ENCODE data around the gene UBA3. TPM values are rescaled to one million over a fixed set of nuclear protein-coding genes. Genes with fewer than 3 reads are reported as not detected.

Gene UBA3
- total RNA-seq, 2 donors from 2014 or later = 74.6 to 76.6 TPM

GRCh38 chr3:69113536-69113935 is 33.4 kb upstream of the UBA3 start:
- no peak for TF ChIP-seq CTCF (conservative IDR thresholded peaks at IDR 0.05)
- H3K4me1 Mint-ChIP-seq = peaks cover 4% of the 10 kb centered on the region
- H3K27me3 Mint-ChIP-seq (ENCODE audit: insufficient read depth) = no peaks in the 10 kb centered on the region

GRCh38 chr3:69110941-69111546 is 30.9 kb upstream of the UBA3 start:
- TF ChIP-seq CTCF (conservative IDR thresholded peaks at IDR 0.05) = no peak
- H3K4me1 Mint-ChIP-seq = peaks cover 4% of the 10 kb centered on the region
- no peak for DNase-seq
- H3K36me3 Mint-ChIP-seq (ENCODE audit: low read depth) = no peaks in the 10 kb centered on the region
- no peaks in the 10 kb centered on the region for H3K36me3 ChIP-seq (ENCODE audit: control insufficient read depth, insufficient read depth, low read length)
- H3K4me3 ChIP-seq (ENCODE audit: low read length) = no peak overlapping the region
- no peak overlapping the region for H3K4me3 Mint-ChIP-seq
- no peaks in the 10 kb centered on the region for H3K27me3 Mint-ChIP-seq (ENCODE audit: insufficient read depth)
- WGBS, 2 experiments (ENCODE audit: insufficient coverage in 1 of 2, insufficient read length in 1 of 2) = 76 to 88% methylated on average over 1 of the region's 1 CpG
- H3K9me3 Mint-ChIP-seq = no peaks in the 10 kb centered on the region
- no peak overlapping the region for H3K27ac ChIP-seq (ENCODE audit: low read depth, low read length)
- no peak overlapping the region for H3K9ac ChIP-seq (ENCODE audit: extremely low read depth, low read length, poor library complexity, severe bottlenecking)
- H3K27me3 ChIP-seq (ENCODE audit: control insufficient read depth, insufficient read depth, low read length, poor library complexity, severe bottlenecking) = no peaks in the 10 kb centered on the region
- H3K9me3 ChIP-seq (ENCODE audit: control insufficient read depth, low read length) = no peaks in the 10 kb centered on the region
- no peaks in the 10 kb centered on the region for H3K4me1 ChIP-seq (ENCODE audit: control insufficient read depth, insufficient read depth, low read length)
- no peak overlapping the region for H3K27ac Mint-ChIP-seq

More at GRCh38 chr3:69113536-69113935, 33.4 kb upstream of the UBA3 start:
- H3K9me3 ChIP-seq (ENCODE audit: control insufficient read depth, low read length) = no peaks in the 10 kb centered on the region
- no peaks in the 10 kb centered on the region for H3K36me3 ChIP-seq (ENCODE audit: control insufficient read depth, insufficient read depth, low read length)
- no peaks in the 10 kb centered on the region for H3K36me3 Mint-ChIP-seq (ENCODE audit: low read depth)
- 93 to 100% methylated on average over 2 of the region's 3 CpGs for WGBS, 2 experiments (ENCODE audit: insufficient coverage in 1 of 2, insufficient read length in 1 of 2)
- no peak overlapping the region for H3K9ac ChIP-seq (ENCODE audit: extremely low read depth, low read length, poor library complexity, severe bottlenecking)
- no peaks in the 10 kb centered on the region for H3K4me1 ChIP-seq (ENCODE audit: control insufficient read depth, insufficient read depth, low read length)
- no peak for DNase-seq
- H3K9me3 Mint-ChIP-seq = no peaks in the 10 kb centered on the region
- no peak overlapping the region for H3K4me3 ChIP-seq (ENCODE audit: low read length)
- no peak overlapping the region for H3K4me3 Mint-ChIP-seq
- H3K27ac ChIP-seq (ENCODE audit: low read depth, low read length) = no peak overlapping the region
- H3K27ac Mint-ChIP-seq = no peak overlapping the region
- H3K27me3 ChIP-seq (ENCODE audit: control insufficient read depth, insufficient read depth, low read length, poor library complexity, severe bottlenecking) = no peaks in the 10 kb centered on the region

GRCh38 chr3:69108811-69109210 is 28.6 kb upstream of the UBA3 start:
- no peak overlapping the region for H3K4me3 ChIP-seq (ENCODE audit: low read length)
- TF ChIP-seq CTCF (conservative IDR thresholded peaks at IDR 0.05) = no peak
- no peaks in the 10 kb centered on the region for H3K27me3 Mint-ChIP-seq (ENCODE audit: insufficient read depth)

More at GRCh38 chr3:69108811-69109210, 28.6 kb upstream of the UBA3 start:
- no peaks in the 10 kb centered on the region for H3K4me1 ChIP-seq (ENCODE audit: control insufficient read depth, insufficient read depth, low read length)
- Mint-ChIP-seq H3K9me3 (no peaks in the 10 kb centered on the region), H3K36me3 (ENCODE audit: low read depth) (no peaks in the 10 kb centered on the region), H3K4me1 (peaks cover 4% of the 10 kb centered on the region), H3K4me3 (no peak overlapping the region), H3K27ac (no peak overlapping the region)
- H3K9me3 ChIP-seq (ENCODE audit: control insufficient read depth, low read length) = no peaks in the 10 kb centered on the region
- H3K9ac ChIP-seq (ENCODE audit: extremely low read depth, low read length, poor library complexity, severe bottlenecking) = no peak overlapping the region
- WGBS, 2 experiments (ENCODE audit: insufficient coverage in 1 of 2, insufficient read length in 1 of 2) = 78 to 89% methylated on average over 3 to 5 of the region's 5 CpGs
- H3K36me3 ChIP-seq (ENCODE audit: control insufficient read depth, insufficient read depth, low read length) = peaks cover 8% of the 10 kb centered on the region
- no peak for DNase-seq
- no peak overlapping the region for H3K27ac ChIP-seq (ENCODE audit: low read depth, low read length)
- H3K27me3 ChIP-seq (ENCODE audit: control insufficient read depth, insufficient read depth, low read length, poor library complexity, severe bottlenecking) = no peaks in the 10 kb centered on the region

Data from endodermal cell (in vitro differentiated cells).